Activated T-cell treated with anti-CD3 and anti-CD28 coated beads, Interleukin-2, amount 50 U/mL, for 1 hour (primary cell): ENCODE measurements around the gene PRR35.
"Not testable (repeated sequence)": the region's sequence is repeated elsewhere in the genome, so short reads cannot be mapped to it uniquely, and the experiment has no call there.

Source experiments
- DNase-seq: peaks from one replicate; pipeline ENCODE4 v3.0.0-alpha.2; 2020

Gene PRR35

GRCh38 chr16:597655-598054 is 37.5 kb downstream of the PRR35 start:
- DNase-seq, result not testable (repeated sequence)

- no peak for DNase-seq
Measured at GRCh38 chr16:598823-599739, 38.9 kb downstream of the PRR35 start.

GRCh38 chr16:600781-601180 is 40.6 kb downstream of the PRR35 start:
- DNase-seq, result no peak

GRCh38 chr16:603933-604332 is 43.7 kb downstream of the PRR35 start:
- DNase-seq, result no peak

GRCh38 chr16:606656-607307 is 46.6 kb downstream of the PRR35 start:
- DNase-seq, result no peak

GRCh38 chr16:608019-608418 is 47.8 kb downstream of the PRR35 start:
- no peak for DNase-seq

- no peak for DNase-seq
Measured at GRCh38 chr16:609316-609715, 49.1 kb downstream of the PRR35 start.

- DNase-seq, result no peak
Measured at GRCh38 chr16:609984-610383, 49.8 kb downstream of the PRR35 start.

GRCh38 chr16:610513-611381 is 50.6 kb downstream of the PRR35 start:
- peak; percentile 65 for DNase-seq

- DNase-seq, result no peak
Measured at GRCh38 chr16:615122-615521, 54.9 kb downstream of the PRR35 start.
